ENCODE measurements around the gene FBXL15.

GRCh38 chr10:102381983-102382382 is 38.7 kb upstream of the FBXL15 start:
- TF ChIP-seq POLR2A (IDR thresholded peaks at IDR 0.05) (no peak), CTCF (IDR thresholded peaks at IDR 0.05) (no peak)

Data from heart left ventricle (tissue), 13 donors.